Upper lobe of left lung (tissue), 4 donors: Measurements from ENCODE around the gene GARNL3.

Experiments
- CTCF ChIP-seq, 6 experiments: fragments of 450-650 bp in 4 of 6; fragments of 200-600 bp in 2 of 6; sonication (generic) in 2 of 6; IDR thresholded peaks; one replicate each; pipeline ENCODE4 v1.5.1; 2016 to 2019; ENCODE audit warnings: antibody characterized with exemption in 6 of 6
- POLR2A ChIP-seq, 4 donors: fragments of 450-650 bp; IDR thresholded peaks; one replicate each; pipeline ENCODE4 v1.5.1; 2016 to 2017; ENCODE audit warnings: antibody characterized with exemption in 4 of 4, mild to moderate bottlenecking in 2 of 4
- POLR2AphosphoS5 ChIP-seq, 2 donors: sonication (generic); formaldehyde crosslinking; IDR thresholded peaks; one replicate each; pipeline ENCODE4 v1.5.1; 2017; ENCODE audit warnings: antibody characterized with exemption in 2 of 2

GRCh38 chr9:127248241-127248640 is 16.3 kb upstream of the GARNL3 start:
- TF ChIP-seq CTCF (IDR thresholded peaks at IDR 0.05), result no peak
- no peak for TF ChIP-seq POLR2AphosphoS5 (IDR thresholded peaks at IDR 0.05)
- TF ChIP-seq POLR2A (IDR thresholded peaks at IDR 0.05), result no peak
